Activated CD8-positive, alpha-beta memory T cell treated with anti-CD3 and anti-CD28 coated beads for 1 hour (primary cell): ENCODE results near the gene NT5C2.

ENCODE experiments used
- DNase-seq, 2 donors: peaks; one replicate each; pipeline ENCODE4 v3.0.0-alpha.2; 2020; ENCODE audit warnings: low read depth in 1 of 2; ENCODE audit errors: extremely low read depth in 1 of 2

Gene NT5C2

GRCh38 chr10:103125323-103126267, 67.5 kb downstream of the NT5C2 start:
- no peak for DNase-seq

- no peak for DNase-seq
These were observed 68.5 kb downstream of the NT5C2 start for GRCh38 chr10:103124420-103125096.

GRCh38 chr10:103123282-103124024, 69.6 kb downstream of the NT5C2 start:
- no peak for DNase-seq

- DNase-seq: no peak
These were observed 71.9 kb downstream of the NT5C2 start for GRCh38 chr10:103120977-103121735.

GRCh38 chr10:103120546-103120945, 72.5 kb downstream of the NT5C2 start:
- DNase-seq: no peak

- DNase-seq: no peak
These were observed 75.8 kb downstream of the NT5C2 start for GRCh38 chr10:103117247-103117646.

- no peak for DNase-seq
These were observed 78.2 kb downstream of the NT5C2 start for GRCh38 chr10:103114876-103115275.

GRCh38 chr10:103111918-103112877, 80.9 kb downstream of the NT5C2 start:
- no peak for DNase-seq

- DNase-seq: no peak
These were observed 81.8 kb downstream of the NT5C2 start for GRCh38 chr10:103111031-103111917.

GRCh38 chr10:103110407-103110806, 82.7 kb downstream of the NT5C2 start:
- no peak for DNase-seq

GRCh38 chr10:103109821-103110220, 83.3 kb downstream of the NT5C2 start:
- no peak for DNase-seq

GRCh38 chr10:103106539-103106938, 86.5 kb downstream of the NT5C2 start:
- no peak for DNase-seq

- DNase-seq: no peak
These were observed 87.6 kb downstream of the NT5C2 start for GRCh38 chr10:103105462-103105861.

- DNase-seq: no peak
These were observed 88.4 kb downstream of the NT5C2 start for GRCh38 chr10:103104721-103105120.

GRCh38 chr10:103103989-103104388, 89.1 kb downstream of the NT5C2 start:
- no peak for DNase-seq

- no peak for DNase-seq
These were observed 90.9 kb downstream of the NT5C2 start for GRCh38 chr10:103102195-103102594.

GRCh38 chr10:103100620-103101019, 92.5 kb downstream of the NT5C2 start:
- DNase-seq: no peak

GRCh38 chr10:103098240-103098639, 94.8 kb downstream of the NT5C2 start:
- no peak for DNase-seq

- DNase-seq: no peak
These were observed 96.9 kb downstream of the NT5C2 start for GRCh38 chr10:103096130-103096529.
